Mucosa of gallbladder (tissue), 1 donor: Measurements from ENCODE around the gene TAP1. TPM values are rescaled to one million over a fixed set of nuclear protein-coding genes. Genes with fewer than 3 reads are reported as not detected.
"Not testable (repeated sequence)": the region's sequence is repeated elsewhere in the genome, so short reads cannot be mapped to it uniquely, and the experiment has no call there.

Source experiments
- DNase-seq: peaks from one replicate; pipeline ENCODE4 v3.0.0-alpha.2; 2020; ENCODE audit warnings: low spot score
- total RNA-seq: library from RNA; stranded (reverse); gene quantifications from one replicate; pipeline ENCODE4 v1.2.1, GENCODE V29; 2021
- donor health status: DM: no; HTN: no; CAD: no.

The TAP1 gene
- total RNA-seq, 1 donor from 2014 or later = 41.3 TPM

DNA sequence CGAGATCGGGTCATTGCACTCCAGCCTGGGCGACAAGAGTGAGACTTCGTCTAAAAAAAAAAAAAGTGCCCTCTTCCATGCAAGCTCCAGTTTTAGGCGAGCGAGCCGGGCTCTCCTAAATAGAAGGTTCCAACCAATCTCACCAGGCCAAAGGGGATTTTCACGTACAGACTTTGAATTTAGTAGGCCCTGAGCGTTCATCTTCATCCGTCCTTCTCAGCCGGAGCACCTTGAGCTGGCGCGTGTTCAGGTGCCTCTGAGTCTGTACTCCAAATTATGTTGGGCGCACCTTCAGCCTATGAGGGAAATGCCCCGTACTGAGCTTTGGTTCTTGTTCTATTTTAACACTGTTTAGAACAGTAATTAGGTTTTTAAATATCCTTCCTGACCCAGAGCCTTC is 14.1 kb downstream of the TAP1 start:
- no peak for DNase-seq

DNA sequence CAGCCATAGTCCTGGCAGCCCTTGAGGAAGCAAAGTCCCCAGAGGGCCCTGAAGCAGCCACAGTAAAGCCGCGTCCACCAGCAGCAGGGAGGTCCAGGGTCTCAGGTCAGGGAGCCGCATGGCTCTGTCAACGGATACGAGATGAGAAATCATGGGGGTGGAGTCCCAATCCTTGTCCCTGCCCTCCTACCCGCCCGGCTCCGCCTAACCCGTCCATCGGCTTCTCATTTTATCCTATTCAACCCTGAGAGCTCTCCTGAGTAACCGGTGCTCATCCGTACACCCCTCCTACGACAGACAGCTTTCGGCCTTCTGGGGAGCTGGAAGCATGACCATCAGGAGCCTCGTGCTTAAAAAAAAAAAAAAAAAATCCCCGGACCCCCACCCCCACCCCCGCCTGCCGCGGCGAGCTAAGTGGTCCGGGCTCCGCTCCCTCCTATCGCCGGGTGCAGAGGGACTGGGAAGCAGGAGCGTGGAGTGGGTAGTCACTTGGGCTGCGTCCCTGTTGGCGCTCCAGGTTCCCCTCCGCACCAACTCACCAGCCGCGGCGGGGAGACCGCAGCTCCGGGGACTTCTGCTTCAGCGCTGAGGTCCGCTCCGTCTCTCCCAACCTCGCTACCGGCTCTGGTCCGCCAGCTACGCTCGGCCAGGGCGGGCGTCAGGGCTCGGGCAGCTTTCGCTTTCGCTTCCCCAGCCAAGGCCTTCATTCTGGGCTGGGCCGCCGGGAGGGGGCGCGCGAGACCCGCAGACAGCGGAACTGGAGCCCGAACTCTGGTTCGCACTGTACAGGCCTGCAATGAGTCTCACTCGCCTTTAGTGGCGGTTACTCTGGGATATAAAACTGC is 15.2 kb downstream of the TAP1 start, which contains the start of gene TAP2:
TSS of gene TAP2 (minus strand) at position 626 of the 845 bp plus-strand sequence. CDS start at position 120, 506 bp downstream.
- DNase-seq = peak; percentile 97

DNA sequence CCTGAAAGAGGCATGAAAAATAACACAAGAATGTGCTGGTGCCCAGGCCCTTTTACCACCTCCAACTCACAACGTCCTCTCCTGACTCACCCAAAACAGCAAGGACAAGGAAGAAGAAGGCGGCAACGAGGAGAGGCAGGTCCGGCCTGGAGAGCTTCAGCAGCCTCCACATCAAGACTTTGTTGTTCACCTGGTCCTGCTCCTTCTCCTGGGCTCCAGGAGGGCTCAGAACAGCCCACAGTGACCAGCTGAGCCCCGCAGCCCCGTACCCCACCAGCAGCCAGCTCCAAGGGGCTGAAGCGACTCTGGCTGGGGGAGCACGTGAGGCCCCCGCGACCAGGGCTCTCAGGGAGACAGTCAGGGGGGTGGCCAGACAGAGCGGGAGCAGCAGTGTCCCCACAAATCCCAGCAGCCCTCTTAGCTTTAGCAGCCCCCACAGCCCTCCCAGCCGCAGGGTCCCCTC is 15.8 kb downstream of the TAP1 start:
- DNase-seq = no peak

DNA sequence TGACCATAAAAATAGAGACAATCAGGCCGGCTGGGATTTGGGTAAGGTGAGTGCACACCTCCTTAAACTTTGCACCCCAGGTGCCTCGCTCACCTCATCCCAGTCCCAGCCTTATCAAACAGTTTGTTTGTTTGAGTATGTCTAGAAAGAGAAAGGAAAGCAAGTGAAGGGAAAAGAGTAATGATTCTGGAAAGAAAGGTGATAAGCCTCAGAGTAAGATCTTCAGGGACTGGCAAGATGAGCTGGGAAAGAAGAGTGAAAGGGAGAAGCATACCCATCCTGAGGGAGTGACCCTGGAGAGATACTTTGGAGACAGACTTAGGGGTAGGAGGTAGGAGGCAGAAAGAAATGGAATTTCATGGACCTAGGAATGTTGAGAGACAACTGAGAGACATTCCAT is 16.6 kb downstream of the TAP1 start:
- no peak for DNase-seq

DNA sequence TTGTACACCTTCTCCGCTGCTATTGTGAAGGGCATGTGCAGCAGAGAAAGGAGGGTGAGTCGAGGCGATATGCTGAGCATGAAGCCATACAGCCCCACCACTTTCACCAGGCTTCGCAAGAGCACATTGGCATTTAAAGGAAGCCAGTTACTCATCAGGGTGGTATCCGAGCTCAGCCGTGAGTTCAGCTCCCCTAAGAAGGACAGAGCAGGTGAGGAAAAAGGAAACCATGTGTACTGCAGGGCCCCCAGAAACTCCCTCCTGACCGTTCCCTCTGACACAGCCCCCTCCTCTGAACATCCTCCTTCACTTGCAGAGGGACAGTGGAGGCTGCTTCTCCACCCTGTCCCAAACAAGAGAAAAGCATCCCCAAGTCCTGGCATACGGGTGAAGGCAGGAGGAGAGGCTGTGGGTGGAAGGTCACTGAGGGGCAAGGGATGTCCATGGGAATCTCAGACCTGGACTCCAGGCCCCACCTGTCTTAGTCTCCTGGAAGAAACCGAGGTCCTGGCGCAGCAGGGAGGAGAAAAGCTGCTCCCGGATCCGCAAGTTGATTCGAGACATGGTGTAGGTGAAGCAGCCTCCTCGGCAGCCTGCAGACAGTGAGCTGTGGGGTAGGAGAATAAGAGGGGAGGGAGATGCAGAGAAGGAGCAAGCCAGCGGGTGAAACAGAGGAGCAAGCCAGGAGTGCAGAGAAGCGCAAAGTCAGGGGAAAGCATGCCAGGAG is 18.2 kb downstream of the TAP1 start:
- DNase-seq = no peak

DNA sequence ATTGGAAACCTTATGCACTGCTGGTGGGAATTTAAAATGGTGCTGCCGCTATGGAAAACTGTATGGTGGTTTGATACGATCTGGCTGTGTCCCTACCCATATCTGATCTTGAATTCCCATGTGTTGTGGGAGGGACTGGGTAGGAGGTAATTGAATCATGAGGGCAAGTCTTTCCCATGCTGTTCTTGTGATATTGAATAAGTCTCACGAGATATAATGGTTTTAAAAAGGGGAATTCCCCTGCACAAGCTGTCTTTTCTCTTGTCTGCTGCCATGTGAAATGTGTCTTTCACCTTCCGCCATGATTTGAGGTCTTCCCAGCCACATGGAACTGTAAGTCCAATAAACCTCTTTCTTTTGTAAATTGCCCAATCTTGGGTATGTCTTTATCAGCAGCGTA is 19.8 kb downstream of the TAP1 start:
- DNase-seq = no peak

DNA sequence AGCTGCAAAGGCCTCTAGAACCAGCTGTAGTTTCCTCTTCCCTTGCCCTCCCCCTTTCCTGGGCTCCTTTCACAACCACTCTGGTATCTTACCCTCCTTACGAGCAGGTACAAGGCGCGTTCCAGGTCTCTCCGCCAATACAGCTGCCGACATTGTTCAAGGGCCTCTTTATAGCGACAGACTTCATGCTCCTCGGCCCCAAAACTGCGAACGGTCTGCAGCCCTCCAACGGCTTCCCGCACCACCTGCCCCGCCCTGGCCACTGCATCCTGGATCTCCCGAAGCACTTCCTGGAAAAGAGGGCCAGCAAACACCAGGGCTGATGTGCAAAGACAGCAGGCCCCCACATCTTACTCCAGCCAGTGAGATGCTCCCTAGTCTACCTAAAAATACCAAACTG is 21.0 kb downstream of the TAP1 start:
- DNase-seq = no peak

DNA sequence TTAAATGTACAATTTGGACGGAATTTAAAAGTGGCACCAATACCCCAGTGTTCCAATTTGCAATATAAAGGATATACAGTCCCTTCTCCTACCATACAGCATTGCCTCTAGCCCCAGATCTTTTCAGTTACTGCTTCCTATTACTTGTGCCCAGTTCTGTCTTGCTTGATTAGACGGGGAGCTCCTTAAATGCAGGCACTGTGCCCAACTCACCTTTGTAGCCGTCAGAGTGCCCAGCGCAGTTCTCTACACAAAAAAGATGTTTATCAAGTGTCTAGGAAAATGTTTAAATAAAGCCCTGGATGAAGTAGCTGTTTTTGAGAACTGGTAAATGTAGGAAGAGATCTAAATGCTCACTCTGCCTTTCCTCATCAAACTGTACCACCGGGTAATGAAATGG is 22.6 kb downstream of the TAP1 start:
- no peak for DNase-seq

DNA sequence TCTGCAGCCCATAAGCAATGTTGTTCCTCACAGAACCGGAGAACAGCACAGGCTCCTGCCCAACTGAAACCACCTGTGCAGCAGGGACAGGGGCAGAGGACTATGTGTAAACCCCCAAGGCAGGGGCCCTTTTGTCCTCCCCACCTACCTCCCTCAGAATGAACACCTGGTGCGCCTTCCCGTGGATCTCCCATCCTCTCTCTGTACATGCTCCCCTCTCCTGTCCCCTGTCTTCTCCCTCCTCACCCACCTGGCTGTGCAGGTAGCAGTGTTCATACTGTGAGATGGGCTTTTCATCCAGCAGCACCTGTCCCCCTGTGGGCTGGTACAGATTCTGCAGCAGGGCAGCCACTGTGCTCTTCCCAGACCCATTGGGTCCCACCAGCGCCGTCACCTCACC is 23.5 kb downstream of the TAP1 start:
- no peak for DNase-seq

DNA sequence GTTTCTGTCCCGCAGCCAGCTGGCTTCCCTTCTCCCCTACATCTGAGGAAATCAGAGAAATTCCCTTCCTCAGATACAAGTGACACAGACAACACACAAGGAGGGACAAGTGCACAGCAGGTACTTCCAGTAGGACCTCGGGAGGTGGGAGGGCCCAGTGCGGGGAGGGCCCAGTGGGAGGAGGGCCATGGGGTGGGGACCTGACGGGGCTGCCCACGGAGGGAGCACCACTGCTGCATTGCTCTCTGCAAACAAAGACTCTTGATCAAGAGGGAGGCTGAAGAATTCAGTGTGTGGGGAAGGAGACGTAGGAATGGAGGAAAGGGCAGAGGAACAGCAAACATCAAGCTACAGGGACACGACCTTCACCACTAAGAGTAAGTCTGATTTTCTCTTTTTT is 24.0 kb downstream of the TAP1 start:
- DNase-seq = no peak

DNA sequence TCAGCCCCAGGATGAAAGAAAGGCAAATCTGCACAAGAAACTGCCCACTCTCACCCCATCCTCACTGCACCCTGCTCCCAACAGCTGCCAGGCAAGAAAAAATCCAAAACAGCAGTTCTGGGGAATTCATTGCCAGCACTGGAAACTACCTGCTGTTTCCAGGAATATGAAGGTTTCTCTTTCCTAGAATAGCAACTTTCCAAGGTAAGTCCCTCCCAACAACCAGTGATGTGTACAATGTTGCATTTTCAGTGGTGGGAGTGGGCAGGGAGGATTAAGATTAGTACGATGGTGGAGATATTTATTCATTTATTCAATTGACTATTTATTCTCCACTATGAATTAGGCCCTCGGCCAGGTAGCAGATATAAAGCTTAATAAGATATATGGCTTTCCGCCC is 26.5 kb downstream of the TAP1 start:
- no peak for DNase-seq

DNA sequence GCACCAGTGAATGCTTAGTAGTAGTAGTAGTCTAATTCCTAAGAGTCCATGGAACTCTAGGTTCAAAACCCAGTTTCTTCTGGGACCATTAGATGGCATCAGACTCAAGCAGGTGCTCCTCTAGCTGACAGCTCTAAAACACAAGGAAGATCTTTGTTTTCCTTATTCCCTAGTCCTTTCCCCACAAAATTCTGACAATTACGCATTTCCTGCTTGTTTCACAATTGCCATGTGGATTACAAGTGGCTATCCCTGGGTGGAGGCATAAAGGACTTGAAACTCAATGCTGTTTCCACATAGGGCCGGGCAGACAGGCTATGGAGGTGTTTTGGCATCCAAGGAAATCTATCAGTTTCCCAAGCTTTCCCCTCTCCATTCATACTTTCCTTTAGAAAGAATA is 27.5 kb downstream of the TAP1 start:
- DNase-seq = no peak

DNA sequence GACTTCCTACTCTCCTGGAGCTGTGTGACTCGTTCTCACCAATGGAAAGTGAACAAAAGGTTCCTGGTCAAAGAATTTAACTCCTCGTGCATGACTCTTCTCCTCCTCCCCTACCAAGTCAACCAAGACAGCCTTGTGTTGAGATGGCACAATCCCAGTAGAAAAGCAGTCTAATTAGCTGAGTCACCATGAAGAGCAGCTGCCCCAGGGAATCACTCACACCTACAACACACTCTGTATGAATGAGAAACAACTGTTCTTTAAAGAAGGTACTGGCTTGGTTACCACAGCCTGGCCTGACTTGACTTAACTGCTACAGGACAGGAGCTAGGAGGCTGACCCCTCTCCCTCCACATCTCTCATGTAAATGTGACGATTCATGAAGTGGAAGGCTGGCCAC is 33.8 kb downstream of the TAP1 start:
- DNase-seq = no peak

DNA sequence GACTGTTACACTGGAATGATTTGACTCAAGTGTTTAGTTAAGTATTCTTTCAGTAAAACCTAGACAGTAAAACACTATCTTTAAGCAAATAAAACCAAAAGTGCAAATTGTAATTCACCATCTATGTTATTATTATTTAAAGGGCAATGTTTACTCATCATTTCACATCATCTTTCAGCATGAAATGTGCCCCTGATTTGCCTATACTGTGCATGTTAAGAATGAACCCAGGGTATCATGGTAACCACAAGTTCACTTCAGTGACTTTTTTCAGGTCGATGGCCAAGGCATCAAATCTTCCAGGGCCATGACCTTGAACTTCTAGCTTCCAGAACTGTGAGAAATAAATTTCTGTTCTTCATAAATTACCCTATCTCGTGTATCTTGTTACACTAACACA is 34.6 kb downstream of the TAP1 start:
- no peak for DNase-seq

DNA sequence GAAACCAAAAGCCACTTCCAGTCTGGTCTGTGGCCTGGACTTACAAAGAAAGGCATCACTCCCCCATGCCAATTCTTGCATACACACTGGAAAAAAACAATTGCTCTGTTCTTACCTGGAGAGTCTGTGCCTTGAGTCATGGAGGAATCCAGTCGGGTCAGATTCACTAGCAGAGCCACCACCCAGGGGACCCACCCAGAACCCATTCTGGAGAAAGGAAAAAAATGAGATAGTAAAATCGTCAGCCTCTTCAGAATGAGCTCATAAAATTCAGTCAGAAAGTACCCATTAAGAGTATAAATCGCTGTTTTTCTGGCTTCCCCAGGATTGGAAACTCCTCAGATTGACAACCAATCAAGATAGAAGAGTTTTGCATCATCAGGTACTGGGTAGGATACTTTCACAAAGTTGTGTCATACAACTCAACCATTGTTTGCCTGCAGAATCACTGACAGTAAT is 36.7 kb downstream of the TAP1 start, which contains the start of gene HLA-DOB:
TSS of gene HLA-DOB (minus strand) at position 257 of the 459 bp plus-strand sequence. CDS start at position 206, 51 bp downstream.
- DNase-seq = no peak

DNA sequence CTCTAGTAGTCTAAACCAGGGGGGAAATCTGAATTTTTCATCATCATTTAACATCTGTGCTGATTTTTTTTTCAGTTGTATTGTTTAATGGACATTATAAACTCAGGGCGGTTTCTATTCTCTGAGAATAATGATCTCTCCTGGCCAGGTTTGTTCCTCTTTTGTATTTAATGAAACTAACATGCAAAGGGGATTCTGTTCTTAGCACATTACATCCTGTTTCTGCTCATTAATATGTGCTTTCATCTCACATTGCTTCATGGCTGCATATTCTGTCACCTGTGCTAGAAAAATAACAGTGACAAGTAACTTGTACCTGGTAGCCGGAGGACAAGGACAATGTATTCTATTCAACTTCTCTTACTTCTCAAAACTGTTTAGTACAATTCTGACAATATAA is 37.5 kb downstream of the TAP1 start:
- no peak for DNase-seq

DNA sequence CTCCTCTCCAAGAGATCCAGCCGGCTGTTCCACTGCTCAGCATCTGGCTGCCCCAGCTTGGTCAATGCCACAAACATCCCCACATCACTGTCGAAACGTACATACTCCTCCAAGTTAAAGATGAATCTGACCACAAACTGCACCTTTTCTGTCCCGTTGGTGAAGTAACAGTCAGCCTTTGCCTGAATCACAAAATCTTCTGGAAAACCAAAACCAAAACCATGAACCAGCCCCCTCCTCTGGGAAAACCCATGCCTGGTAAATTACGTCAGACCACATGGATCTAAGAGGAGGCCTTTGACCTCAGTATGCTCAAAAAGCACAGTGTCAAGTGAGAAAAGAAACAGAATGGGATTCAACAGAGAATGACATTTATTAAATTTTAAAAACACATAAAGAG is 38.4 kb downstream of the TAP1 start:
- DNase-seq = no peak

DNA sequence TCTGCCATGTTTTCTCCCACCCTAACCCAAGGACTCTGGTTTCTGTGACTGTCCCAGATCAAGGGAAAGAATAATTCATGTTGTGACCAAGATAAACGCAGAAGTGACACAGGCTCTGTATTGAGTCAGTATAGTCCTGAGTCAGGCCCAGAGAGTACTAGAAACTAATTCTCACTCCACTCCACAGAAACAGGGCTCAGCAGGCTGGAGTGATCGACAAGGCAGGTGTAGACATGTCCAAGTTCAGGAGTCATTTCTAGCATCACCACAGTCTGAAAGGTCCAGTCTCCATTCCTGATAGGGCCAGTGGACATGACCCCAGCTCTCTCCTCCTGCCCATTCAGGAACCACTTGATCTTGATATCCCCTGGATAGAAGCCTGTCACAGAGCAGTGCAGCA is 39.4 kb downstream of the TAP1 start:
- DNase-seq = no peak

DNA sequence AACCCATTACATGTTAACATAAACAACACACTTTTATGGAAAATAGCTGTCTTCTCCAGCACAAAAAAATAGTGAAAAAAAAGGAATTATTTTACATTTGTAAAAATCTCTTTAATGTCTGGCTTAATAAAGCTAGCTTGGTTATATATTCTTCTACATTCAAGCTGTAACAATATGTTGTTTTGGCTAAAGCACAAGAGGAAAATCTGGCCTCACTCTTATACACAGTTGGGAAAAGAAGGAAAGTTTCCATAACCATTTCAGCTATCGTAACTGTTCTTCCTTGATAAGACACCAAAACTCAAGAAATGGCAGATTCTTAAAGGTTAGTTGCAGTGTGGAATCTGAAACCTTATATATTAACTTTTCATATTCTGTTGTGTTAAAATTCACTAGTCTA is 44.3 kb downstream of the TAP1 start:
- no peak for DNase-seq

DNA sequence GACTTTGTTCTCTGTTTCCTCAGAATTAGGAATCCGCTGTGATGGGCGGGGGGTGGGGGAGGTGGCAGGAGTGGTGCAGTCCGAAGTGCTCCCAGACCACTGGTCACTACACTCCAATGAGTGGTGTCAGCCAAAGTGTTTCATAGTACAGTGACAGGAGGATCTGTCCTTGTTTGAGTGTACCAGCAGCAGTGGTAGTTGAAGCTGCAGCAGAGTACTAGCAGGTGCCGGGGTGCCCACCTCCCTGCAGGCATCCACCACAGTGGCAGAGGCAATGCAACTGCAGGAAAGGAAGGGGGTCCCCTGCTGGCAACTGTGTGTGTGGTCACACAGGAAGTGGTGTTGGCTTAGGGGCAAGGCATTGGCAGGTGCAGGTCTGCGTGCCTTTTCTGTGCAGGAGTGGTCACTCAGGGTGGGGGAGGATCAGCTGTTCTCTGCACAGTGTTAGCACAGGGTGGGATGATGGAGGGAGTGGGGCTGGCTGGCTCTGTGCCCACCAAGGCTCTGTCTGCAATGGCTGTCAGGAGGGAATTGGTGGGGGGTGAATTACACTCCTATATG is 46.4 kb downstream of the TAP1 start:
- DNase-seq = no peak

DNA sequence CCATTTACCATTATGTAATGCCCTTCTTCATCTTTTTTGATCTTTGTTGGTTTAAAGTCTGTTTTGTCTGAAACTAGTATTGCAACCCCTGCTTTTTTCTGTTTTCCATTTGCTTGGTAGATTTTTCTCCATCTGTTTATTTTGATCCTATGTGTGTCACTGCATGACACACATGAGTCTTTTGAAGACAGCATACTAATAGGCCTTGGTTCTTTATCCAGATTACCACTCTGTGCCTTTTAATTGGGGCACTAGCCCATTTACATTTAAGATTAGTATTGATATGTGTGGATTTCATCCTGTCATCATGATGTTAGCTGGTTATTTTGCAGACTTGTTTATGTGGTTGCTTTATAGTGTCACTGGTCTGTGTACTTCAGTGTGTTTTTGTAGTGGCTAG is 48.1 kb downstream of the TAP1 start:
- not testable (repeated sequence) for DNase-seq

DNA sequence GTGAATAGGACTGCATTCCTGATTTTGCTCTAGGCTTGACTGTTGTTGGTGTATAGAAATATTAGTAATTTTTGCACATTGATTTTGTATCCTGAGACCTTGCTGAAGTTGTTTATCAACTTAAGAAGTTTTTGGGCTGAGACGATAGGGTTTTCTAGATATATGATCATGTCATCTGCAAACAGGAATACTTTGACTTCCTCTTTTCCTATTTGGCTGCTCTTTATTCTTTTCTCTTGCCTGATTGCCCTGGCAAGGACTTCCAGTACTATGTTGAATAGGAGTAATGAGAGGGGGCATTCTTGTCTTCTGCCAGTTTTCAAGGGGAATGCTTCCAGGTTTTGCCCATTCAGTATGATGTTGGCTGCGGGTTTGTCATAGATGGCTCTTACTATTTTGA is 50.1 kb downstream of the TAP1 start:
- no peak for DNase-seq

DNA sequence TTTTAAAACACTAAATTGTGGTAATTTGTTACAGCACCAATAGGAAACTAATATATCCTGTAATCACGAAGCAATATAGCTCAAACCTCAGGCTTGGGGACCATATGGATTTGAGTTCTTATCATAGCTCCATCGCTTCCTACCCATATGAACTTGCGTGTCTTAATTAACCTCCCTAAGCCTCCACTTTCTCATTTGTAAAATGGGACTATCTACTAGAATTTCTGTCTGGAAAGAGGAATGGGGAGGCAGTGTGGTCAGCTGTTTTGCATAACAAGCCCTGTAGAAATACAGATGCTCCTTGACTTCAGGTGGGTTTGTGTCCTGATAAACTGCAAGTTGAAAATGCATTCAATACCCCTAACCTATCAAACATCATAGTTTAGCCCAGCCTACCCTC is 53.8 kb downstream of the TAP1 start:
- no peak for DNase-seq
